ENCODE measurements around the gene RNF19B.
"Not testable (repeated sequence)": the region's sequence is repeated elsewhere in the genome, so short reads cannot be mapped to it uniquely, and the experiment has no call there.

RNF19B gene

DNA sequence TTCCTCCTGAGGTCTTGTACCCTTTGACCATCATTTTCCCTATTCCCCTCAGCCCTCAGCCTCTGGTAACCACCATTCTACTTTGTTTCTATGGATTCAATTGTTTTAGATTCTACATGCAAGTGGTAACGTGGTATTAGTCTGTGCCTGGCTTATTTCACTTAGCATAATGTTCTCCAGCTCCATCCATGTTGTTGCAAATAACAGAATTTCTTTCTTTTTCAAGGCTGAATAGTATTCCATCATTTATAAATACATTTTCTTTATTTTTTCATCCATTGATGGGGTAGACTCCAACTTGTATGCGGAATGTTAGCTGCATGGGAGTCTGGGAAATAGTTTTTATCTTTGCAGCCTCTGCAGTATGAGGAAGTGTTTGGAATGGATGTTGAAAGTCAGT lies 37.2 kb downstream of the RNF19B start:
- no peak for DNase-seq

DNA sequence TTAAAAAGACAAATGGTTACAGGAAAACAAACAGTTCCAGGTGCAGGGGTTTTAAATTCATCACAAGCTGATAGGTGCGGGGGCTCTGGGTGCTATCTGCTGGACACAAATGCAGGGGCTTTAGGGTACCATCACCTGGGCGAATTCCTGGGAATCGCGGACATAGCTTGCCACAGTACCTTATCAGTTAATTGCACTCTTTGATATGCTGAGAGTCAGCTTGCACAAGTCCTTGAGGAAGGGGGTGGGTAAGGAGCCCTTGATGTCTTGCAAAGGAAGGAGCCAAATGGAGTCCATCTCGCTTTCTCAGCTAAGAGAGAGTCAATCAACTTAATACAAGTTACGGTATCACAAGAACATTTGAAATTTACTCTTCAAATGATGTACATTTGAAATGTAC lies 38.0 kb downstream of the RNF19B start:
- DNase-seq: no peak

DNA sequence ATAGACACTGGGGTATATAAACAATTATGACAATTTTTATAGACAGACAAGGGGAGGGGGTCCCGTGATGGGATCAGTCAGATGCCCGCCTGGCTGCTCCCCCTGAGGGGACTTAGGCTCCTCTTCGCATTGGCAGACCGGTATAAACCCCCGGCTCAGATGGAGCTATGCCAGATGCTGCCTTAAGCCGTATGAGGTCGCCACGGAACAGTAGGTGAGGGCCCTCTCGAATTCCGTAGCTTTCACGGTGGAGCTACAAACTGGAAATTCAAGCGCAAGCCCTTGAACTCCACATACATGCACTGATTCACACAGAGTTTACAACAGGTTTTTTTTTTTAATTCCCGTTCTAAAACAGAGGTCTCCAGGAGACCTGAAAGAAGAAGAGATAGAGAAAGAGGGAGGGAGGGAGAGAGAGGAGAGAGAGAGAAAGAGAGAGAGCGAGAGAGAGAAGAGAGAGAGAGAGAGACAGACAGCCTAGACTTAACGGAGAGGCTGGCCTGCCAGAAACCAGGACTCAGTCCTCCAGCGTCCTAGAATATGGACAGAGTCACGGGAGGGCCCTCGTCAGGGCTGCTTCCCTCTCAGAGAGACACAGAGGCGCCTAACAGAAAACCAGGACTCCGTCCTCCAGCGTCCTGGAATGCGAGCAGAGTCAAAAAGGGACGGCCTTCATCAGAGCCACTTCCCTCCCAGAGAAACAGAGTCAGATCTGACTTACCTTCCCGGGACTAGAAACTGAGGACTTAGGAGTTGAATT lies 39.0 kb downstream of the RNF19B start:
- DNase-seq: no peak

DNA sequence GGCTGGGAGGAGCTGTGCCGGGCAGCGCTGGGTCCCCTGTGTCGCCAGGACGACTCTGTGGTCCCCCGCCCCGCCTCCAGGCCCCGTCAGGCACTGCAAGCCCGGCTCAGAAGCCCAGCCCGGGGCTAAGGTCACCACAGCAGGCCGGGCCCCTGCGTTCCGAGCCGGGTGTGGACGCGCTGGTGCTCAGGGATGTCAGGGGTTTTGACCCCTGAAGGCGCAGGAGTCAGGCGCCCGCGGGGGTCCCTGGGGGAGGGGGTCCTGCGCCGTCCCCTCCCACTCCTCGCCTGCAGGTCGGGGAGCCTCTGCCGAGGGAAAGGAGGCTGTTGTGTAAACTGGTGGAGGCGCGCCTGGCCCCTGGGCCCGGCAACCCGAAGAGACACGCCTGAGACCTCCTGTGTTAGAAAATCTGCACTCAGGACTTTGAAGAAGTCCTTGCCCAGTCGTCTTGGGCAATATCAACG lies 39.7 kb downstream of the RNF19B start:
- no peak for DNase-seq

DNA sequence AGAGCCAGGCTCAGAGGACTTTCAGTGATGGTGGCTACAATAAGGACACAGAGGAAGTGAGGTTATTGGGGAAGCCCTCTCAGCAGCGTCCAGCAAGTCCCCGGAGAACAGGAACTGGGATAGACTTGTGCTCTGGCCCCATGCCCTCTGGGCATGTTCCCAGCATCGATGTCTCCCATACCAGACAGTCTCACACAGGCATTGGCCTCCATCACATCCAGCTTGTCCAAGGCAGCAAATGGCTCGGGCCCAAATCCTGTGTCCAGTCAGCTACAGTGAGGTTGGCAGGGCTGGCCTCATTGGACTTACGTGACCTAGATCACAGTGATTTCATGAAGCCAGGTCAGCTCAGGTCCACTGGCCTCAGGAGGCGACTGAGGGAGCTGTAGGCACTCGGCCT lies 43.8 kb downstream of the RNF19B start:
- no peak for DNase-seq

DNA sequence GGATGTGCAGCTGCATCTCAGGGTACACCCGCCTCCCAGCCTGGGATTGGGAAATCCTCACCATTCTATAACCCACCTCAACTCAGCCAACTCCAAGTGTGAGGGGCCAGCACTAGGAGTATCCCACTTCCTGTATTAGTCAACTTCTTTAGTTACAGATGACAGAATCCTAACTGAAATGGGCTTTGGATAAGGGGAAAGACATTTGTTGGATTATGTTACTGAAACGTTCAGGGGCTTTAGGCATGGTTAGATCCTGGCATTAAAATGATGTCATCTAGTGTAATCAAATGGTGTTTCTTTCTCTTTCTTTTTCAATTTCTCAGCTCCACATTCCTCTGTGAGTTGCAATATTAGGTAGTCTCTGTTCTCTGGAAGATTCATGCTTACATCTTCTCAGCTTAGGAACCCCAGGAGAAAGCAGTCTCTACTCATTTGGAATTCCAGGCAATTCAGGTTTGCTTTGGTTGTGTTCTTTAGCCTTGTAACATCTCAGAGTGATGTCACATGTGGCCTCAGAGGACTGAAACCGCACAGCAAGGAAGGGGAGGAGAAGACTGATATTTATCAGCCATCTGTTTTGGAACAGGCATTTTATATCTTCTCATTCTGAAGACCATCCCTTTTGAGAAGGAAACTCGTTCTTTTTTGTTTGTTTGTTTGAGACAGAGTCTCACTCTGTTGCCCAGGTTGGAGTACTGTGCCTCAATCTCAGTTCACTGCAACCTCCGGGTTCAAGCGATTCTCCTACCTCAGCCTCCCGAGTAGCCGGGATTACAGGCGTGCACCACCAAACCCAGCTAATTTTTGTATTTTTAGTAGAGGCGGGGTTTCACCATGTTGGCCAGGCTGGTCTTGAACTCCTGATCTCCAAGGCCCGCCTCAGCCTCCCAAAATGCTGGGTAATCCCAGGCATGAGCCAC lies 44.5 kb downstream of the RNF19B start:
- no peak for DNase-seq

DNA sequence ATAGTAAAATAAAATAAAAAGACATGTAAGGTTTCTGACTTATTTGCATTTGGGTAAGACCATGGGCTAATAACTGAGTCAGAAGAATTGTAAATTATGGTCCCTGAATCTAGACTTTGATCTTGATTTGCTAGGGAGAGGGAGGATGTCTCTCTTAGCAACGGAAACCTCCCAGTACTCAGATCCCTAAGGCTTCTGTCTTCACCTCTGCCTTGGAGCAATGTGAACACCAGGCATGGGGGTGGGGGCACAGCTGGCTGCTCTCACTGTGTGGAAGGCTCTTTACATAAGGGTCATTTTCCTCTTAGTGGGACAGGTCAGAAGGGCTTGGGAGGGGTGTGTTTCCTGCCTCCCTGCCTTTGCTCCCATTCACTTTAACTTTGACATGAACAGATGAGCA lies 46.4 kb downstream of the RNF19B start:
- DNase-seq: no peak

DNA sequence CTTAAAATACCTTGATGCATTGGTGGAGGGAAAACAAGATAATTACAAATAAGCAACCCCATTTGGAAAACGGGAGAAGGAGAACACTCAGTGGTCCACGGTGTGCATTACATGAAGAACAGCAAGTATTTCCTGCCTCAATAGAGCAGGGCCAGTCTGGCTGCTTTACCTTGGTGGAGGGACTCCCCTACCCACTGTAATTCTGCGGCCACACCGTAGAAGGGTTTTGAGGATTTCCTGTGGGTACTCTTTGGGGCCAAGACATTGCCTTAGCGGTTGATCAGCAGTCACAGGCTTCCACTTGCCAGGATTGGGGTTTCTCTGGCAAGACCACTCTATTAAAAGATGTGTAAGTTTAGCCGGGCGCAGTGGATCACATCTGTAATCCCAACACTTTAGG lies 47.1 kb downstream of the RNF19B start:
- DNase-seq: no peak

DNA sequence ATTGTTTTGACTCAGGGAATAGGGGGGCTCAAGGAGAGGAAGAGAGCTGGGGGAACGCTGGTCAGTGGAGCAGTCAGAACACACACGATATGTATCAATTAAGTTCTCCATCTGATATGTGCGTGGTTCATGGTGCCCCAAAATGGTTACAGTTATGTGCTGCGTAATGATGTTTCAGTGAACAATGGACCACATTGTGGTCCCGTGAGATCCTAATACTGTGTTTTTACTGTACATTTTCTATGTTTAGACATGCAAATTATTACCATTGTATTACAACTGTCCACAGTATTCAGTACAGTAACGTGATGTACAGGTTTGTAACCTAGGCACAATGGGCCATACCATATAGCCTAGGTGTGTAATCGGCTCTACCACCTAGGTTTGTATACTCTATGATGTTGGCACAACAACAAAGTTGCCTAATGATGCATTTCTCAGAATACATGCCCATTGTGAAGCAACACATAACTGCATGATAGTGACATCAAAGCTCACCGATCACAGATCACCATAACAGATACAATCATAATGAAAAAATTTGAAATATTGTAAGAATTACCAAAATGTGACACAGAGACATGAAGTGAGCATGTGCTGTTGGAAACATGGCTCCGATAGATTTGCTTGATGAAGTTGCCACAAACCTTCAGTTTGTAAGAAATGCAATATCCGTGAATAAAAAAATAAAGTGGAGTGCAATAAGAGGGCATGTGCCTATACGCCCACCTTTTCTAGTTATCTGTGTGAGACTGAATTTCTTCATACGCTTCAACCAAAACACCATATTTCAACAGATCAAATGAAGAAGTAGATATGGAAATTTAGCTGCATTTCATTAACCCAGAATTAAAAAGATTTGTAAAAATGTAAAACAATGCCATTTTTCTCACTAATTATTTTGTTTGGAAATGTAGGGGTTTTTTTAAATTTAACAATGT lies 48.6 kb downstream of the RNF19B start:
- no peak for DNase-seq

DNA sequence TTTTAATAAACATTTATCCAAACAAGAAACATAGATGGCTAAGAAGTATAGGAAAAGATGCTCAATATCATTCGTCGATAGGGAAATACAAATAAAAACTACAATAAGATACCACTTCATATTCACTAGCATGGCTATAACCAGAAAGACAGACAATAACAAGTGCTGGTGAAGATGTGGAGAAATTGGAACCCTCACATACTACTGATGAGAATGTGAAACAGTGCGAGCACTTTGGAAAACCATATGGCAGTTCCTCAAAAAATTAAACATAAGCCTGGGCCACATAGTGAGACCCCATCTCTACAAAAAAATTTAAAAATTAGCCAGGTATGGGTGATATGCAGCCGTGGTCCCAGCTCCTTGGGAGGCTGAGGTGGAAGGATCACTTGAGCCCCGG lies 54.3 kb downstream of the RNF19B start:
- no peak for DNase-seq

DNA sequence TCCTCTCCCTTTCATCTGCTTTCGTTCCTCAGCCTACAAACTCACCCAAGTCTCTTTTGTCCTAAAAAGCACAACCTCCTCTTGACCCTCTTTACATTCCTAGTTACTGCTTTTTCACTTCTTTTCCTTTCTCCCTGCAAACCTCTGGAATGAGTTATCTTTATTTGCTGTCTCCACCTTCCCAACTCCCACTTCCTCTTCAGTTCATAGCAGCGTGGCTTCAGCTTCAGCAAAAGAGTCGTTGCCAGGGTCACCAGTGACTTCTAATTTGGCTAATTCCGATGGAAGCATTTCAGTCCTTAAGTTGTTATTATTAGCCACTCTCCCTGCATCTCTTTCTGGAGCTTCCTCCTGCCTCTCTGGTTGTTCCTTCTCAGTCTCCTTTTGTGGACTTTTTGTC lies 57.2 kb downstream of the RNF19B start:
- no peak for DNase-seq

DNA sequence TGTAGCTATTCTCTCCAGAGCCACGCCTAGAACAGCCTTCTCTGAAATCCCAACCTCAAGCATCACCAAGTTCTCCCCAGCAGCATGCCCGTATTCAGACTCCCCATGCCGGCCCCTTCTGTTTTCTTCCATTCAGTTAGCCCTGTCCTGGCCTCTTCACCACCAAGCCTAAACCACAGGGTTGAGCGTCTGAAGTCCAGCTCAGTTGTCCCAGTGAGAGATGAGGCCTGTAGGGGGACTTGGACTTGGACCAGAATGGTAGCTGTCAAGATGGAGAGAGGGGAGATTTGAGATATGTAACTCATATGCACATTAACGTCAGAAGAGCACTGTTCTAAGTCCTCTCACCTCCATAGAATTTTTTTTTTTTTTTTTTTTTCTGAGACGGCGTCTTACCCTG lies 58.0 kb downstream of the RNF19B start:
- DNase-seq: no peak

DNA sequence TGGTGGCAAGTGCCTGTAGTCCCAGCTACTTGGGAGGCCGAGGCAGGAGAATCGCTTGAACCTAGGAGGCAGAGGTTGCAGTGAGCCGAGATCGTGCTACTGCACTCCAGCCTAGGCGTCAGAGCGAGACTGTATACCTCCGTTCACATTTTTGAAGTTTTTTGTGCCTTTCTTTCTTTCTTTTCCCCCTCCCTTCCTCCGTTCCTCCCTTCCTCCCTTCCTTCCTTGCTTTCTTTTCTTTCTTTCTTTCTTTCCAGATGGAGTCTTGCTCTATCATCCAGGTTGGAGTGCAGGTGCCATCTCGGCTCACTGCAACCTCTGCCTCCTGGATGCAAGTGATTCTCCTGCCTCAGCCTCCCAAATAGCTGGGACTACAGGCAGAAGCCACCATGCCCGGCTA lies 59.0 kb downstream of the RNF19B start:
- not testable (repeated sequence) for DNase-seq

DNA sequence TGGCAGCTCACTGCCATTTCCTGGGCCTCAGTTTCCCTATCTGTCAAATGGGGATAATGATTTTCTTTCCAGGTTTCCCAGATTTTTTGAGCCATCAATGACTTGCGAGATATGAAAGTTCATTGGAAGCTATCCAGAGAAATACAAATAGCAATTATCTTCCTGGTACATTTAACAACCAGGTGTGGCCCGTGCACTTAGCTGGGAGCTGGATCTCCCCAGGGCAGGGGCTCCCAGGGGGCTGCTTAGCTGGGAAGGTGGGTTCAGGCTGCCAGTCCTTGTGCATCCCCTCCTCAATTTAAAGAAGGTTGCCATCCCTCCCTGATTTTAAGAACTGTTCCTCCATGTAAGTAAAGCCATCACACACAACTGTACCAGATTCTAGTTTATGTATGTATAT lies 59.8 kb downstream of the RNF19B start:
- DNase-seq: no peak

DNA sequence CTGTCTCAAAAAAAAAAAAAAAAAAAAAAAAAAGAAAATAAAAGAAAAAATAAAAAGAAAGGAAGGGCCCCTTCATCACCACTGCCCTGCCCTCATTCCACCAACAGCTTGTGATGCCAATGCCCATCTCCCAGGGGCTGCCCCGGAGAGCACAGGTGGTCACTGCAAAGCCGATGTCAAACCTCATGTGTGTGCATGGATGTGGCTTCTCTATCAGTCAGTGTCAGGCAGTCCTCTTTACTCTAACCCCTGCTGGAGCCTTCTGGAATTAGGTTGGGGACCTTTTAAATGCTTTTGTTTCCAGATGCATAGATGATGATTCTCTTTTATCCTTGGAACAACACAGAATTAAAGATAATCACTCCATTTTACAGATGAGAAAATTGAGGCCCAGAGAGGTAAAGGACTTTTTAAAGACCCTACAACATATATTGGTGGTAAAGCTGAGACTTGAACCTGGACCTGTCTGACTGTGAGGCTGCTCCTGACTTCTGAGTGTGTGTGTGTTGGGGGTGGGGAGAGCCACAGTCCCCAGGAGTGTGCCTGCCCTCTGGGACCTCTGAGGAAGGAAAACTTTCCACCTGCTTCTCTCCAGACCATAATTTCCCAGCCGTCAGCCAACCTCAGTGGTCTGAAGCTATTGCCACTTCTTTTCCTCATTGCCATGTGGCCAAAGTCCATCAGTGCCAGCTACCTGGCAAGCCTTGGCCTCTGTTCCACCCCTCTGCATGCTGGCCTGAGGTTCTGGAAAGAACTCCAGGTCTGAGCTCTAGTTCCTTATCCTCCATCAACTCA lies 60.4 kb downstream of the RNF19B start:
- no peak for DNase-seq

DNA sequence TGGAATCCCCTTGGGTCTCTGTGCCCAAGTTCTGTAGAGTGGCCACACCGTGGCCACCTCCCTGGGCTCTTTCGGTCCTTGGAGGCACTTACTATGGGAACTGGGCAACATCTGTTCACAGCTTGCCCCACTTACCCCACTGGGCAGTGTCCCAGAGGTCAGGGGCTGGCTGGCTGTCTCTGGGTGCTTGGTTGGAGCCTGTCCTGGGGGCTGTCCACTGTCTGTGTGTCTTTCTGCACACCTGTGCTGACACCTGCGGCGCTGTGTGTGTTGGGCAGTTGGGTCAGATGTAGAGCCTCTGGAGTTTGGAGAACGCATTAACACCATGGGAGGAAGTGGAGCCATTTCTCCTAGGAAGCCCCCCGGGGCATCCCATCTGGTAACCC lies 62.1 kb downstream of the RNF19B start:
- DNase-seq: no peak

DNA sequence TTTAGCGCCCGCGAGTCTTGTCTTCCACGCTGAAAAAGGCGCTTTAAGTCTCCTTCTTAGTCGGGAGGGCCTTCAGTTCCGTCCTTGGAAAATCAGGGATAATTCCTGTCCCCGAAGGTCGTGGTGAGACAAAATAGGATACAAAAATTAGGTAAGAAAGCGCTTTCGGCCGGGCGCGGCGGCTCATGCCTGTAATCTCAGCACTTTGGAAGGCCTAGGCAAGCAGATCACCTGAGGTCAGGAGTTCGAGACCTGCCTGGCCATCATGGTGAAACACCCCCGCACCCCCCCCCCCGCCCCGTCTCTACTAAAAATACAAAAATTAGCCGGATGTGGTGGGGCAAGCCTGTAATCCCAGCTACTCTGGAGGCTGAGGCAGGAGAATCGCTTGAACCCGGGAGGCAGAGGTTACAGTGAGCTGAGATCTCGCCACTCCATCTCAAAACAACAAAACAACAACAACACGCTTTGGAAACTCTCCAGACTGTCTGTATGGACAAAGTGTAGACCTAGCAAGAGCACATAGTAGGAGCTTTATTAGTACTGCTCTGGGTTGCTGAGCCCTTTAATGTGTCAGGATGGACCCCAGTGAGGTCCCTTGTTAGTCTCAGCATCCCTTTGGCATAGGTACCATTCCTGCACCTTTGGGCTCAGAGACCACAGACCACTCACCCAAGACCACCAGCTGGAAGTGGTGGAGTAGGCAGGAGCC lies 62.6 kb downstream of the RNF19B start:
- DNase-seq: no peak

DNA sequence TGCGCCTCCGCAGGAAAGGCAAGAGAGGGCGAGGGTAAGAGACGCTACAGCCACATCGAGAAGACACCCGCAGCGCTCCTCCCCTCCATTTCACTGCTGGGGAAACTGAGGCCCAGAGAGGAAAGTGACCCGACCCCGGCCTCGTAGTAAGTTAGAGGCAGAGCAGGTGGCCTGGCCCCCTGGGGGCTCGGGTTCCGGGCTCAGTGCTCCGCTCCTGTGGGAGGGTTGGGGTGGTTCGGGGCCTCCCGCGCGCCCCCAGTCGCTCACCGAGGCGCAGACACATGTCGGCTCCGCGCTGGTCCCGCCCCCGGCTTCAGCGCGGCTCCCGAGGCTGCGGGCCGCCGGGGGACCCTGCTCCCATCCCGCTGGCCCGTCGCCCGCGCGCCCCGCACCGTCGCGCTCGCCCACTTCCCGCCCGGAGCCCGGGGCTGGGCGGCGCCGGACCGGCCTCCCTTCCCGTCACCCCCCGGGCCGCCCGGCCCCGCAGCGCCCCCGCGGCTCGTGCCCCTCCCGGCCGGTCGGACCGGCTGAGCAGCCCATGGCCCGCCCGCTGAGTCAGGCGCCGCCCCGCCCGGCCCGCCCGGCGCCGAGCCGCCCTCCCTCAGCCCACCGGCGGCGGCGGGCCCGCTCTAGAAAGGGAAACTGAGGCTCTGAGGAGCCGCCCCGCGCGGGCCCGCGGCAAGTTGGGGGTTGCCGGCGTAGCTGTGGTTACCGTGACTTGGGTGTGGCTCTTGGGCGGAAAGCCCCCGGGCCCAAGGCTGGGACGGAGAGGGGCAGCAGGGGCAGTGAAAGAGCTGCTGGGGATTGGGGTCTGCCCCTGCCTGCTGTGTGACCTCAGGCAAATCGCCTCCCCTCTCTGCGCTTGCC lies 63.4 kb downstream of the RNF19B start, which contains the start of gene TMEM54:
TSS of gene TMEM54 (minus strand) at position 434 of the 867 bp plus-strand sequence. CDS start at position 283, 151 bp downstream.
- no peak for DNase-seq

DNA sequence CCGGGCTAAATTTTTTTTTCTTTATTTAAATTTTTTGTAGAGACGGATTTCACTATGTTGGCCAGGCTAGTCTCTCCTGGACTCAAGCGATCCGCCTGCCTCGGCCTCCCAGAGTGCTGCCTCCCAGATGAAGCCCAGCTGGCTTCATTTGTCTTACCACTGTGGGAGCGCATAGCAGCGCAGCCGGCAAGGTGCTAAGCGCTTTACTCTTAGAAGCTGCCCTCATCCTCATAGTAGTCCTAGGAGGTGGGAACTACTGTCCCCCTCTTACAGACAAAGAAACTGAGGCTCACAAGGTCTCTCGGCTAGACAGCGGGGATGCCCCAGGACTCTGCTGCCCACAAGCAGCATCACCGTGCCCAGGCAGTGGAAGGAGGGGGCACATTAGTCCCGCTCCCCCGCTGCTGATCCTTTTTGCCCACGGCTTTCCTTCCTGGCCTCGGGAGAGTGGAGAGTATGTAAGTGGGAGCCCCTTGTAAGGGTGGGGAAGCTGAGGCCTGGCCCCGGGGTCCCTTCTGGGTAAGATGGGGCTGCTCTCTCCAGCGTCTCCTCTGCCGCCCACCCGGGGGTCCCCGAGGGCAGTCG lies 64.1 kb downstream of the RNF19B start:
- no peak for DNase-seq
